ENCODE results near the gene MACROD1. TPM values are rescaled to one million over a fixed set of nuclear protein-coding genes. Genes with fewer than 3 reads are reported as not detected.

Gene MACROD1
- total RNA-seq, 2 donors from 2014 or later = 50.7 to 59.0 TPM

DNA sequence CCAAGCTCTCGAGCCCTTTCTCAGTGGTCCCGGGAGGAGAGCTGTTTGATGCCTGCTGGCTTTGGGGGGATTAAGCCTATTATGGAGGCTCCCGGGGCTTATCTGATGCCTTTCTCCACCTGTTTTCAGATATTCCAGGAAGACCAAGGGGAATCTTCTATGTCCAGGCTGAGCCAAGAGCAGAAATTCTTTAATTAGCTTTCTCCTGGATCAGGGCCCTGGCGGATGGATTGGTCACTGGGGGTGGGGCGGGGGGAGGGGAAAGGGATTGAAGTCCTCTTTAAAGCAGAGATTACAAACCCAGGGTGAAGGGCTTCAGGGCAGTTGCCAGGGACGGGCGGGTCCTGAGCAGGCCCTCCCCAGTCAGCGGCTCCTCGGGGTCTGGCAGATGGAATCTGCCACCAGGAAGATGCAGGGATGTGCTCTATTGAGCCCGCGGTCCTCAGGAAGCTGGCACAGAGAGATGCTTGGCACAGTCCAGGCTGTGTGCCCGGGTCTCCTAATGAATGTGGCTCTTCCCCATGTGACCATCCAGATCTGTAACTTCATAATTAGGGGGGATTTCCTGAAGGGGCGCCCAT, 33.6 kb downstream of the MACROD1 start:
- H3K4me3 ChIP-seq = no peak overlapping the region
- DNase-seq (ENCODE audit: low spot score) = no peak
- no peak overlapping the region for H3K27ac ChIP-seq
- TF ChIP-seq CTCF (IDR thresholded peaks at IDR 0.05) = no peak
- H3K27me3 ChIP-seq = no peaks in the 10 kb centered on the region
- H3K4me1 ChIP-seq = peaks cover 0 to 36% of the 10 kb centered on the region in 2 donors
- H3K9me3 ChIP-seq = no peaks in the 10 kb centered on the region
- no peaks in the 10 kb centered on the region for H3K36me3 ChIP-seq

DNA sequence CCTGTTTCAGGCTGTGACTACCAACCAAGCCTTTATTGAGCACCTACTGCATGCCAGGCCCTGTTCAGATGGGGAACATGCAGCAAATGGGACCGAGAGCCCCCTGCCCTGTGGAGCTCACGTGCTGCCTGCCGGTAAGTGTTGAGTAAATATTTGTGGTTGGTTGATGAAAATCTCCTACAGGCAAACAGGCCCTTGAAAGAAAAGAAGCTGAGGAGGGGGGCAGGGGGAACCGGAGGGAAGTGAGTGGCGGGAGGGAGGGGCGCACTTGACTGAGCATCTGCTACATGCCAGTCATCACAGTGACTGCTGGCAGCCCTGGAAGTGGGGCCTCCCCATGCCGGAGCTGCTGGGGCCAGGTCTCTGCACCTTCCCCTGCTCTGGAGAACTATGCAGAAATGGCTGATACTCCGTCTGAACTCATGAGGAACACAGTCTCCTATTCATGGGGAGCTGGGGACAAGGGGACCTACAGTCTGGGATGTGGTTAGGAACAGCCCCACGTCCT, 34.2 kb downstream of the MACROD1 start:
- Histone ChIP-seq H3K27me3 (no peaks in the 10 kb centered on the region), H3K27ac (no peak overlapping the region), H3K4me3 (no peak overlapping the region), H3K9me3 (no peaks in the 10 kb centered on the region), H3K4me1 (peaks cover 0 to 36% of the 10 kb centered on the region in 2 donors), H3K36me3 (no peaks in the 10 kb centered on the region)
- TF ChIP-seq CTCF (IDR thresholded peaks at IDR 0.05) = no peak
- DNase-seq (ENCODE audit: low spot score) = no peak

- Histone ChIP-seq H3K4me1 (peaks cover 0 to 34% of the 10 kb centered on the region in 2 donors), H3K27ac (no peak overlapping the region), H3K27me3 (no peaks in the 10 kb centered on the region), H3K4me3 (no peak overlapping the region), H3K36me3 (no peaks in the 10 kb centered on the region), H3K9me3 (no peaks in the 10 kb centered on the region)
- TF ChIP-seq CTCF (IDR thresholded peaks at IDR 0.05) = no peak
- DNase-seq (ENCODE audit: low spot score) = no peak
These were observed 35.3 kb downstream of the MACROD1 start for GRCh38 chr11:64130618-64131017.

GRCh38 chr11:64129403-64129802, 36.5 kb downstream of the MACROD1 start:
- no peak overlapping the region for H3K27ac ChIP-seq
- H3K27me3 ChIP-seq = no peaks in the 10 kb centered on the region
- H3K9me3 ChIP-seq = no peaks in the 10 kb centered on the region
- peaks cover 0 to 29% of the 10 kb centered on the region in 2 donors for H3K4me1 ChIP-seq
- H3K4me3 ChIP-seq = no peak overlapping the region
- no peaks in the 10 kb centered on the region for H3K36me3 ChIP-seq
- no peak for TF ChIP-seq CTCF (IDR thresholded peaks at IDR 0.05)
- no peak for DNase-seq (ENCODE audit: low spot score)

- Histone ChIP-seq H3K9me3 (no peaks in the 10 kb centered on the region), H3K4me1 (peaks cover 0 to 30% of the 10 kb centered on the region in 2 donors), H3K27ac (no peak overlapping the region), H3K27me3 (no peaks in the 10 kb centered on the region), H3K36me3 (no peaks in the 10 kb centered on the region), H3K4me3 (no peak overlapping the region)
- TF ChIP-seq CTCF (IDR thresholded peaks at IDR 0.05) = no peak
- no peak for DNase-seq (ENCODE audit: low spot score)
These were observed 37.5 kb downstream of the MACROD1 start for GRCh38 chr11:64128255-64129006.
